DMS 273 treated with DMSO at 0.1 percent for 48 hours (cell line): ENCODE measurements around the gene SLC19A1.

ENCODE experiments used
- DNase-seq: peaks from one replicate; lab custom pipeline; 2025; lab: John Stamatoyannopoulos, UW

SLC19A1 gene

DNA sequence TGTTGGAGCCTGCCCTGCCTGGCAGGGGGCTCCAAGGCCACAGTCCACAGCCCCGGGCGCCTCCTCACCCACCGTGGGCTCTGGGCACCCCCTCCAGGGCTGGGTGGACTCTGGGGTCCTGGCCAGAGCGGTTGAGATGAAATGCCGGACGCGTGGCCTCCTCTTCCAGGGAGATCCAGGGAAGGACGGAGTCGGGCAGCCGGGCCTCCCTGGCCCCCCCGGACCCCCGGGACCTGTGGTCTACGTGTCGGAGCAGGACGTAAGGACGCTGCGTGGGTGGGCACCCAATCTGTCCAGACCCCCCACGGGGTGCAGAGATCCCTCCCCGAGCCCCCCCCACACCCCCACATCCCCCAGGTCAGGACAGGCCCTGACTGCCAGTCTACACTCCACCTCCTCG, 51.2 kb downstream of the SLC19A1 start:
- DNase-seq = no peak

DNA sequence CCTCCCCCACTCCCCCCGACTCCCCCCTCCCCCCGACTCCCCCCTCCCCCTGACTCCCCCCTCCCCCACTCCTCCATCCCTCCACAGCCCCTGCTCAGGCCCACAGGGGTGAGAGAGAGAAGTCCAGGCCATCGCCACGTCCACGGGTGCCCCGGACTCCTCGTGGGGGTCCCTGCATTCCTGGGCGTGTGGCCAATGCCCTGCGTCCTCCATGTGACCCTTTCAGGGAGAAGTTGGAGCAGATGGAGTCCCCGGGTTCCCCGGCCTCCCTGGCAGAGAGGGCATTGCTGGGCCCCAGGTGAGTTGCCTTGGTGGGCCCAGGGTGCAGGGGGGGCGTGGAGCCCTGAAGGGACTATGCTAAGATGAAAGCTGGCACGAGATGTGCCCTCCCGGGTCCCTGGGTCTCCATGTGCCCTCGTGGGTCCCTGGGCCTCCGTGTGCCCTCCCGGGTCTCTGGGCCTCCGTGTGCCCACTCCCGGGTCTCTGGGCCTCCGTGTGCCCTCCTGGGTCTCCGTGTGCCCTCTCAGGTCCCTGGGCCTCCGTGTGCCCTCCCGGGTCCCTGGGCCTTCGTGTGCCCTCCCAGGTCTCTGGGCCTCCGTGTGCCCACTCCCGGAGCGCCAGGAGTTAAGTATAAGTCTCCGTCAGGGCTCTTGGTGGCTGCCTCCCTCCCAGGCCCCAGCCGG, 52.0 kb downstream of the SLC19A1 start:
- no peak for DNase-seq

DNA sequence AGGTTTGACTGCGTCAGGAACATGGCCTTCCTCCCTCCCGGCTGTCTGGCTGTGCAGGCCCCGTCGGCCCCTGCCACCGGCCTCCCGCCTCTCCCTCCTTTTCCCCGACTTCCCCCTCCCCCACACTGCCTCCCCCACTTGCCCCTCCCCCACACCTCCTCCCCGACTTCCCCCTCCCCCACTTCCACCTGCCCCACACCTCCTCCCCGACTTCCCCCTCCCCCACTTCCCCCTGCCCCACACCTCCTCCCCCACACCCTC, 52.6 kb downstream of the SLC19A1 start:
- no peak for DNase-seq

GRCh38 chr21:45488931-45489721, 53.1 kb downstream of the SLC19A1 start:
- DNase-seq = no peak

DNA sequence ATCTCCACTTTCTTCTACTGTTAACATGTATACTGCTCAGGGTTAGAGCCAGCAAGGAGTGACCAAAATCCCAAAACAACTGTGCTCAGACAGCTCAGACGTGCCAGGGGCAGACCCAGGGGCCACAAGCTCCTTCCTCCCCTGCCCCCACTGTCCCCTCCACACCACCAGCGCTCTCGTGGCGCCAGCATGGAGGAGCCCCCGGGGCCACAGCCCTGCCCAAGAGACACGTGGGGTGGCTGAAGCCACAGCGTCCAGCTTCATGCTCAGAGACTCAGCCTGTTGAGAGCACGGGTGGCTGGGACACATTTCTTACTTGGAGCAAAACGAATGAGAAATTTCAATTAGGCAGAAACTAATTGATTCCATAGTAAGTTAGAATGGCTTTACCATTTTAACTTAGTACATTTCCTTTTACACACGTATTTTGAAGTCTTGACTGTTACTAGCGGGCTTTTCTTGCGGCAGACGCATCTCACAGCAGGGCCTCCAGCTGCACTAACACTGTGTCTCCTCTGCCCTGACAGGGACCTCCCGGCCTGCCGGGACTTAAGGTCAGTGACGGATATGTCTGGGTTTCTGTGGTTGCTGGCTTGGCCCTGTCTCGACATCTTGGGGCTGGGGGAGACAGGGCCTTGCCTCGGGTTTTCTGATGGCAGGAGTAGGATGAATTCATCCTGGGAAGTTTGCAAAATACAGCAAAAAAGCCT, 54.2 kb downstream of the SLC19A1 start:
- DNase-seq = no peak

- no peak for DNase-seq
Measured at GRCh38 chr21:45487161-45487806, 55.0 kb downstream of the SLC19A1 start.

GRCh38 chr21:45486443-45487160, 55.6 kb downstream of the SLC19A1 start:
- DNase-seq = no peak

- DNase-seq = no peak
Measured at GRCh38 chr21:45485686-45486442, 56.4 kb downstream of the SLC19A1 start.

GRCh38 chr21:45484318-45484717, 57.9 kb downstream of the SLC19A1 start:
- no peak for DNase-seq

GRCh38 chr21:45482899-45483821, 59.1 kb downstream of the SLC19A1 start:
- no peak for DNase-seq

GRCh38 chr21:45481977-45482898, 60.0 kb downstream of the SLC19A1 start:
- DNase-seq = no peak

DNA sequence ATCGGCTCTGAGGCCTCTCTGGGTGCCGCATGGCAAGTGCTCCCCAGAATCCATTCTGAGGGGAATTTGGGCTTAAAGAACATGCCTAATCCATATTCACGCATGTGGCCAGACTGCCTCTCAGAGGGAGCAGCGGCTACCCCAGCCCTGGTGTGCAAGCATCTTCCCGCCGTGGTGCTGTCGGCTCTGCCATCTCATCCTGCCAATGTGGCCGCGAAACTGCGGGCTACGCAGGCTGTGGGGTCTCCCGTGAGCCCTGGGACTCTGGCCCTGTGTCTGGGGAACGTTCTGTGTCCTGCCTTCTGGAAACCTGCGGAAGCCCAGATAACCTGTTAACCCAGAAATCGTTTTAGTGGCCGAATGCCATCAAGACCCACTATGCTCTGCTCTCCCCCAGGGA, 60.7 kb downstream of the SLC19A1 start:
- DNase-seq = no peak

DNA sequence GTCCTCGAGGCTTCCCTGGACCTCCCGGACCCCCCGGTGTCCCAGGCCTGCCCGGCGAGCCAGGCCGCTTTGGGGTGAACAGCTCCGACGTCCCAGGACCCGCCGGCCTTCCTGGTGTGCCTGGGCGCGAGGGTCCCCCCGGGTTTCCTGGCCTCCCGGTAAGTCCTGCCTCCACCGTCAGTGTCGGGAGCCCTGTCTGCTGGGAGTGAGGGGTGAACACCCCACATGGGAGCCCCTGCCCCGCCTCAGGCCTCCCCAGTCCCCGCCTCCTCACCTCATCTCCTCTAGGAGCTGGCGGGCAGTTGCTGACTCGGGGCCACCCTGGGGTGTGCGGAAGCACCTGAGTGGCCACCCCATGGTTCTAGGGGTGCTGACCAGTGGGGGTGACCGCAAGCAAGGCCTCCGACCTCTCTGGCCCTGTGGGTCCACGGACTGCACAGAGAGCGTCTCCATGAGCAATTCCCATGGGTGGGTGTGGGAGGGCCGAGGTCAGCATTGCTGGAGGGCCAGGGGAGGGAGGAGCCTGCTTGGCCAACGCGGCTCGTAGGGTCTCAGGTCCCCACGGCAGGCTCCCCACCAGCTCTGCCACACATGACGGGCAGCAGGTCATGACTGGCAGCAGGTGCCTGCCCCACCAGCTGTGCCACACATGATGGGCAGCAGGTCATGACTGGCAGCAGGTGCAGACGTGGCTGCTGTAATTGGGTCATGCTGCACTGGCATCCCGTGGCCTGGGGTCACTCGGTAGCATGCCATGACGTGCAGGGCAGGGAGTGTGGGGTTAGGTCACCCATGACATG, 61.3 kb downstream of the SLC19A1 start:
- no peak for DNase-seq

DNA sequence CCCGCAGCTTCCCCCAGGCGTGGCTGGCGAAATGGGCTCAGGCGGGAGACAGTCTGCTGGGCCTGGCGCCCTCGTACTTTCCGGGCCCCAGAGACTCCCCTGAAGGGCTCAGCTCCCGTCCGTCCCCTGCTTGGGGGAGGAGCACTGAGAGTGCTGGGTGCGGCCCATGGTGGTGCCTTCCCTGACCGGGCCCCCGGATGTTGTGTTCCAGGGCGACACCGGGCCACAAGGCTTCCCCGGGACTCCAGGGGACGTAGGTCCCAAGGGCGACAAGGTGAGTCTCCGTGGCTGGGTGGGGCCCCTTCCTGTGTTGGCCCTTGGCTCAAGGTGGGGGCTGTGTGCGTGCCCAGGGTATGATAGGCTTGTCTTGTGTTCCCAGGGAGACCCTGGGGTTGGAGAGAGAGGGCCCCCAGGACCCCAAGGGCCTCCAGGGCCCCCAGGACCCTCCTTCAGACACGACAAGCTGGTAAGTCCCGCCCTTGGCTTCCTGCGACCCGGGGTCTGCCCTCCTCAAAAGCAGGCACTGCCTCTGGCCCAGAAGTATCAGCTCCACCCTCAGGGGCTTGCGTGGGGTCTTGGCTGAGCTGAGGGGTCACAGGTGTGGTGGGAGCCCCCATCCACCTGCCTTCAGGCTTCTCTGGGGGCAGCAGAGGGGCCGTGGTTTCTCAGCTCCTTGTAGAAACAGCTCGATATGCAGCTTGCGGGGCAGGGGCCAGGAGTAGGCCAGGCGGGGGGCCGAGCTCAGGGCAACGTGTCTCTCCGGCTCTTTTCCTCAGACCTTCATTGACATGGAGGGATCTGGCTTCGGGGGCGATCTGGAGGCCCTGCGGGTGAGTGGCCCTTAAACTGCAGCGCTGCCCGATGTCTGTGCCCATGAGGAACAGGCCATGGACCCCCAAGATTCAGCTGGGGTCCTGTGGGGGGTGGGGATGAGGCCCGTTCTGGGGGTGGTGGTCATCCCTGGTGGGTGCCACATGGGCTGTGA, 62.3 kb downstream of the SLC19A1 start:
- DNase-seq = no peak

GRCh38 chr21:45478816-45479669, 63.2 kb downstream of the SLC19A1 start:
- no peak for DNase-seq
